Fibroblast of the aortic adventitia (primary cell): ENCODE data around the gene SKOR2. TPM values are rescaled to one million over a fixed set of nuclear protein-coding genes. Genes with fewer than 3 reads are reported as not detected.

ENCODE experiments used
- DNase-seq: peaks from one replicate; pipeline ENCODE4 v3.0.0-alpha.2; 2010; ENCODE audit warnings: low read depth
- H3K4me3 ChIP-seq: 2 replicates; pipeline ENCODE4 v1.5.1; 2011; ENCODE audit warnings: low read depth, mild to moderate bottlenecking, control low read depth, low read length, moderate library complexity
- CTCF ChIP-seq: IDR thresholded peaks from 2 replicates; pipeline ENCODE4 v1.5.1; 2011; ENCODE audit warnings: mild to moderate bottlenecking, low read length, control low read depth, inconsistent platforms; ENCODE audit not compliant: insufficient read depth
- total RNA-seq: library from RNA; depleted of rRNA; stranded (reverse); fragments of >200 nt; gene quantifications from 2 replicates; pipeline ENCODE4 v1.2.3, GENCODE V29; 2012; ENCODE audit warnings: low replicate concordance

The SKOR2 gene
- total RNA-seq, 1 donor = not detected

GRCh38 chr18:47265197-47265596, 13.7 kb upstream of the SKOR2 start:
- DNase-seq = peak; percentile 61
- no peak overlapping the region for H3K4me3 ChIP-seq
- no peak for TF ChIP-seq CTCF

- no peak for DNase-seq
- H3K4me3 ChIP-seq = peak overlapping the region; percentile 42
- no peak for TF ChIP-seq CTCF
Measured at GRCh38 chr18:47264308-47264700, 12.8 kb upstream of the SKOR2 start.

GRCh38 chr18:47263430-47264307, 12.2 kb upstream of the SKOR2 start:
- DNase-seq = no peak
- TF ChIP-seq CTCF = peak; percentile 11
- H3K4me3 ChIP-seq = peak overlapping the region; percentile 42

GRCh38 chr18:47263150-47263429, 11.6 kb upstream of the SKOR2 start:
- DNase-seq = no peak
- H3K4me3 ChIP-seq = no peak overlapping the region
- TF ChIP-seq CTCF = no peak

GRCh38 chr18:47262301-47263149, 11.1 kb upstream of the SKOR2 start:
- no peak for TF ChIP-seq CTCF
- no peak overlapping the region for H3K4me3 ChIP-seq
- no peak for DNase-seq

- no peak overlapping the region for H3K4me3 ChIP-seq
- DNase-seq = no peak
- no peak for TF ChIP-seq CTCF
Measured at GRCh38 chr18:47261902-47262300, 10.4 kb upstream of the SKOR2 start.
